ENCODE measurements around the gene ADD3.

DNA sequence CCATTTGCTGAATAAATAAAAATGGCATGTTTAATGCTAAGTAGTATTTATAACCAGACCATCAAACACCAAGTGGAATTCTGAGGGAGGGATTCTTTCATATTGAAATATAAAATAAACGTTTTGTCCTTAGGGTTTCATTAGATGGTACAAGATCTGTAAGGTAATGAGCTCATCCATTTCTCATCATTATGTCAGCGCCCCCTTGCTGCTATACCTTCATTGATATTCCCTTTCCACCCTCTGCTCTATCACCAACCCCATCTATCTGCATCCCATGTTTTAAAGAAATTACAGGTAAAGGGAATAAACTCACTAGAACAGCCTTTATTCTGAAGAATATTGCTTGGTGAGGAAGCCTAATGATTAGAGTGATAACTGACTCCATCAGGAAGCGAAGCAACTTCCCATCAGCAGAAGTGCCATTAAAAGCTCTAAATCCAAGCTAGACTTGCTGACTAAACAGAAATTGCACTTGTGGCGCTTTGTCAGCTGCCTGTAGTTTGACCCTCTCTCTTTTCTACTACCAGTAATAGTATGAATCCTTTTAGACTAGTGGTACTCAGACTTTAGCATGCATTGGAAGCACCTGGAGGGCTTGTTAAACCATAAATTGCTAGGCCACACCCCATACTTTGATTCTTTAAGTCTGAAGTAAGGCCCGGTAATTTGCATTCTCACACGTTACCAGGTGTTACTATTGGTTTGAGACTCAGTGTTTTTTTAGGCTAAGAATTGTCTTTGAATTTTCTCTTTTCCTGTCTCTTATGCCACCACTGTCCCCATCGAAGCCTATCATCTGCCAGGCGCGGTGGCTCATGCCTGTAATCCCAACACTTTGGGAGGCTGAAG is 27.5 kb downstream of the ADD3 start:
- TF ChIP-seq POLR2A (IDR thresholded peaks at IDR 0.05; ENCODE audit: low read depth, low read length) (no peak), EZH2 (IDR thresholded peaks at IDR 0.05; ENCODE audit: borderline replicate concordance, low read depth, low read length, severe bottlenecking) (no peak), CTCF (IDR thresholded peaks at IDR 0.05; ENCODE audit: extremely low read depth in 1 of 2, insufficient read depth in 1 of 2, low read depth in 1 of 2, low read length in 2 of 2) (no peak)
